Activated CD8-positive, alpha-beta memory T cell treated with anti-CD3 and anti-CD28 coated beads, Interleukin-2, amount 50 U/mL, for 1 hour (primary cell): Measurements from ENCODE around the gene AP2A2.
A peak's percentile ranks its signal among the peaks of the same experiment; 100 is the strongest.

Experiments used
- DNase-seq: peaks from one replicate; pipeline ENCODE4 v3.0.0-alpha.2; 2020; ENCODE audit errors: extremely low read depth

The AP2A2 gene

GRCh38 chr11:925496-926301 is at the start of gene AP2A2:
AP2A2 (plus strand) TSS chr11:925870; CDS start chr11:926022, 152 bp downstream.
- DNase-seq: peak; percentile 46

- DNase-seq: no peak
Observed at GRCh38 chr11:876545-876944, 49.1 kb upstream of the AP2A2 start.

GRCh38 chr11:877565-877964 is 48.1 kb upstream of the AP2A2 start:
- DNase-seq: no peak

GRCh38 chr11:880447-880846 is 45.2 kb upstream of the AP2A2 start:
- no peak for DNase-seq

GRCh38 chr11:882596-882995 is 43.1 kb upstream of the AP2A2 start:
- no peak for DNase-seq

- no peak for DNase-seq
Observed at GRCh38 chr11:883527-883926, 42.1 kb upstream of the AP2A2 start.

- no peak for DNase-seq
Observed at GRCh38 chr11:884578-885070, 41.0 kb upstream of the AP2A2 start.

- DNase-seq: no peak
Observed at GRCh38 chr11:886568-886967, 39.1 kb upstream of the AP2A2 start.

GRCh38 chr11:887589-887988 is 38.1 kb upstream of the AP2A2 start:
- no peak for DNase-seq

GRCh38 chr11:888310-889212 is 37.1 kb upstream of the AP2A2 start:
- DNase-seq: no peak

- DNase-seq: no peak
Observed at GRCh38 chr11:889257-889656, 36.4 kb upstream of the AP2A2 start.

- no peak for DNase-seq
Observed at GRCh38 chr11:889687-890475, 35.8 kb upstream of the AP2A2 start.

GRCh38 chr11:890794-891540 is 34.7 kb upstream of the AP2A2 start:
- no peak for DNase-seq

- DNase-seq: no peak
Observed at GRCh38 chr11:893008-893654, 32.5 kb upstream of the AP2A2 start.

GRCh38 chr11:894575-895201 is 31.0 kb upstream of the AP2A2 start:
- DNase-seq: no peak

- DNase-seq: no peak
Observed at GRCh38 chr11:895331-896110, 30.1 kb upstream of the AP2A2 start.

- DNase-seq: no peak
Observed at GRCh38 chr11:897253-898142, 28.2 kb upstream of the AP2A2 start.

- no peak for DNase-seq
Observed at GRCh38 chr11:898143-898511, 27.5 kb upstream of the AP2A2 start.
